Measurements from ENCODE around the gene SEC22C. TPM values are rescaled to one million over a fixed set of nuclear protein-coding genes. Genes with fewer than 3 reads are reported as not detected.

Gene SEC22C
- polyA plus RNA-seq, 1 donor from 2014 or later: 93.6 TPM

- Histone ChIP-seq H2AFZ (ENCODE audit: low read depth, low read length) (no peak overlapping the region), H3K36me3 (ENCODE audit: insufficient read depth, low read length) (no peaks in the 10 kb centered on the region), H3K27ac (ENCODE audit: low read length) (no peak overlapping the region), H3F3A (ENCODE audit: insufficient read depth, low read length, poor library complexity, severe bottlenecking) (no peaks in the 10 kb centered on the region), H3K9me3 (ENCODE audit: low read length) (no peaks in the 10 kb centered on the region), H3K79me2 (replicated peaks; ENCODE audit: insufficient read depth, low read length) (no peaks in the 10 kb centered on the region), H3K27me3 (ENCODE audit: insufficient read depth, low read depth, low read length) (no peaks in the 10 kb centered on the region), H4K20me1 (ENCODE audit: insufficient read depth) (no peaks in the 10 kb centered on the region), H3K4me3 (ENCODE audit: low read length) (no peak overlapping the region), H3K9ac (ENCODE audit: low read length) (no peak overlapping the region), H3K9me2 (ENCODE audit: insufficient read depth, low read length) (no peaks in the 10 kb centered on the region), H3K4me2 (ENCODE audit: low read length) (no peak overlapping the region)
- no peak for TF ChIP-seq POLR2AphosphoS5 (IDR thresholded peaks at IDR 0.05)
- peak; percentile 10 for TF ChIP-seq CTCF (IDR thresholded peaks at IDR 0.05; ENCODE audit: poor library complexity, severe bottlenecking)
Measured at GRCh38 chr3:42535981-42536784, 45.6 kb downstream of the SEC22C start.

GRCh38 chr3:42533161-42533897 is 48.4 kb downstream of the SEC22C start:
- no peaks in the 10 kb centered on the region for H4K20me1 ChIP-seq (ENCODE audit: insufficient read depth)
- H3K27ac ChIP-seq (ENCODE audit: low read length): no peak overlapping the region
- H3K9me2 ChIP-seq (ENCODE audit: insufficient read depth, low read length): no peaks in the 10 kb centered on the region
- H3K9ac ChIP-seq (ENCODE audit: low read length): no peak overlapping the region
- no peaks in the 10 kb centered on the region for H3K79me2 ChIP-seq (replicated peaks; ENCODE audit: insufficient read depth, low read length)
- no peak overlapping the region for H3K4me3 ChIP-seq (ENCODE audit: low read length)
- TF ChIP-seq POLR2AphosphoS5 (IDR thresholded peaks at IDR 0.05): no peak
- no peak for TF ChIP-seq TAF1 (IDR thresholded peaks at IDR 0.05; ENCODE audit: low read depth)
- TF ChIP-seq EZH2 (IDR thresholded peaks at IDR 0.05; ENCODE audit: borderline replicate concordance, insufficient read depth, low read length, poor library complexity, severe bottlenecking): no peak
- TF ChIP-seq MXI1 (conservative IDR thresholded peaks at IDR 0.05; ENCODE audit: poor library complexity, severe bottlenecking): no peak
- TF ChIP-seq REST (IDR thresholded peaks at IDR 0.05; ENCODE audit: borderline replicate concordance): no peak
- TF ChIP-seq CTCF (IDR thresholded peaks at IDR 0.05; ENCODE audit: poor library complexity, severe bottlenecking): no peak
- no peak for TF ChIP-seq EP300 (conservative IDR thresholded peaks at IDR 0.05; ENCODE audit: poor library complexity, severe bottlenecking)
- no peak for TF ChIP-seq SMC3 (conservative IDR thresholded peaks at IDR 0.05; ENCODE audit: poor library complexity)
- TF ChIP-seq RAD21 (conservative IDR thresholded peaks at IDR 0.05): no peak
- no peaks in the 10 kb centered on the region for H3K9me3 ChIP-seq (ENCODE audit: low read length)
- no peaks in the 10 kb centered on the region for H3K36me3 ChIP-seq (ENCODE audit: insufficient read depth, low read length)
- H3K4me2 ChIP-seq (ENCODE audit: low read length): no peak overlapping the region
- no peak overlapping the region for H2AFZ ChIP-seq (ENCODE audit: low read depth, low read length)
- no peaks in the 10 kb centered on the region for H3K27me3 ChIP-seq (ENCODE audit: insufficient read depth, low read depth, low read length)
- no peaks in the 10 kb centered on the region for H3F3A ChIP-seq (ENCODE audit: insufficient read depth, low read length, poor library complexity, severe bottlenecking)
